Esophagus muscularis mucosa (tissue), 4 donors: ENCODE results near the gene CHST6.

ENCODE experiments used
- EP300 ChIP-seq: sonication (generic); formaldehyde crosslinking; IDR thresholded peaks from one replicate; pipeline ENCODE4 v1.6.1; 2017; ENCODE audit warnings: antibody characterized with exemption
- POLR2A ChIP-seq: fragments of 450-650 bp; IDR thresholded peaks from one replicate; pipeline ENCODE4 v1.6.1; 2017; ENCODE audit warnings: antibody characterized with exemption, moderate library complexity, mild to moderate bottlenecking, low read depth
- POLR2AphosphoS5 ChIP-seq, 2 donors: sonication (generic); formaldehyde crosslinking; IDR thresholded peaks; one replicate each; pipeline ENCODE4 v1.6.1; 2017; ENCODE audit warnings: antibody characterized with exemption in 2 of 2
- TF ChIP-seq, protein P1 (sequence below), 3 experiments: fragments of 200-600 bp in 2 of 3; fragments of 450-650 bp in 1 of 3; sonication (generic) in 2 of 3; IDR thresholded peaks; one replicate each; pipeline ENCODE4 v1.5.1; 2017 to 2019; ENCODE audit warnings: antibody characterized with exemption in 3 of 3, mild to moderate bottlenecking in 2 of 3, moderate library complexity in 1 of 3

GRCh38 chr16:75486676-75487313, 8.4 kb downstream of the CHST6 start:
- TF ChIP-seq, protein P1, sequence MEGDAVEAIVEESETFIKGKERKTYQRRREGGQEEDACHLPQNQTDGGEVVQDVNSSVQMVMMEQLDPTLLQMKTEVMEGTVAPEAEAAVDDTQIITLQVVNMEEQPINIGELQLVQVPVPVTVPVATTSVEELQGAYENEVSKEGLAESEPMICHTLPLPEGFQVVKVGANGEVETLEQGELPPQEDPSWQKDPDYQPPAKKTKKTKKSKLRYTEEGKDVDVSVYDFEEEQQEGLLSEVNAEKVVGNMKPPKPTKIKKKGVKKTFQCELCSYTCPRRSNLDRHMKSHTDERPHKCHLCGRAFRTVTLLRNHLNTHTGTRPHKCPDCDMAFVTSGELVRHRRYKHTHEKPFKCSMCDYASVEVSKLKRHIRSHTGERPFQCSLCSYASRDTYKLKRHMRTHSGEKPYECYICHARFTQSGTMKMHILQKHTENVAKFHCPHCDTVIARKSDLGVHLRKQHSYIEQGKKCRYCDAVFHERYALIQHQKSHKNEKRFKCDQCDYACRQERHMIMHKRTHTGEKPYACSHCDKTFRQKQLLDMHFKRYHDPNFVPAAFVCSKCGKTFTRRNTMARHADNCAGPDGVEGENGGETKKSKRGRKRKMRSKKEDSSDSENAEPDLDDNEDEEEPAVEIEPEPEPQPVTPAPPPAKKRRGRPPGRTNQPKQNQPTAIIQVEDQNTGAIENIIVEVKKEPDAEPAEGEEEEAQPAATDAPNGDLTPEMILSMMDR (IDR thresholded peaks at IDR 0.05): no peak
- TF ChIP-seq POLR2AphosphoS5 (IDR thresholded peaks at IDR 0.05): no peak
- no peak for TF ChIP-seq POLR2A
- TF ChIP-seq EP300: no peak
